Measurements from ENCODE around the gene KCNN3.

DNA sequence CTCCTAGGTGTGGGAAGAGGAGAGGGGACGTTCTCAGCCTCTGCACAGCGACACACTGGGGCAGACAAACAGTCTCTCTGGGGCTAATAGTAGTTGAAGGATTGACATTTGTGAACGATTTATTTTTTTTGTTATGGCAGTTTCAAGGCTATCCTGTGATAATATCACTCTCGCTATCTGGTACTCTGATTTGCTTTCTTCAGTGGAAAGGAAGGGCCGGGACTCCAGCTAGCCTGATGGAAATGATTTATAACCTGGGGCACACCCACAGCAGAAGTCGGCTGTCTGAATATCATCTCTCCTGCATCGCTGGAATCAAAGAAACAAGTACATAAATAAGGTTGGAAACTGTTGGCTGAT lies 122.7 kb downstream of the KCNN3 start:
- no peak for TF ChIP-seq POLR2A (IDR thresholded peaks at IDR 0.05)
- TF ChIP-seq CTCF (IDR thresholded peaks at IDR 0.05), result no peak
- no peak for TF ChIP-seq POLR2AphosphoS5 (IDR thresholded peaks at IDR 0.05)
